Gastrocnemius medialis (tissue), 4 donors: ENCODE data around the gene UGT1A1. TPM values are rescaled to one million over a fixed set of nuclear protein-coding genes. Genes with fewer than 3 reads are reported as not detected.

ENCODE experiments used
- ATAC-seq, 2 donors: fragments of 150-250 bp; one replicate each; pipeline ENCODE4 v1.9.1; 2016
- DNase-seq, 2 donors: peaks; one replicate each; pipeline ENCODE4 v3.0.0-alpha.2; 2019
- H3K27ac ChIP-seq, 4 donors: fragments of 200-600 bp; sonication (generic); 1 replicate in 1 of 4; 2 replicates in 3 of 4; pipeline ENCODE4 v1.5.1; 2016 to 2018; ENCODE audit warnings: mild to moderate bottlenecking in 2 of 4, moderate library complexity in 1 of 4
- H3K27me3 ChIP-seq, 3 donors: fragments of 200-600 bp; sonication (generic) in 2 of 3; 1 replicate in 1 of 3; 2 replicates in 2 of 3; pipeline versions ENCODE4 v1.5.1 to v1.6.0; 2016 to 2019; ENCODE audit warnings: mild to moderate bottlenecking in 1 of 3, moderate library complexity in 1 of 3
- H3K36me3 ChIP-seq, 2 donors: fragments of 200-600 bp; sonication (generic) in 1 of 2; one replicate each; pipeline ENCODE4 v1.5.1; 2017 to 2018
- H3K4me1 ChIP-seq, 2 donors: fragments of 200-600 bp; sonication (generic) in 1 of 2; one replicate each; pipeline ENCODE4 v1.5.1; 2016 to 2017; ENCODE audit warnings: mild to moderate bottlenecking in 2 of 2
- H3K4me3 ChIP-seq, 4 donors: fragments of 200-600 bp; sonication (generic) in 3 of 4; 1 replicate in 1 of 4; 2 replicates in 3 of 4; pipeline ENCODE4 v1.5.1; 2016 to 2019; ENCODE audit warnings: mild to moderate bottlenecking in 2 of 4
- H3K9me3 ChIP-seq, 3 donors: fragments of 200-600 bp; sonication (generic) in 2 of 3; 1 replicate in 1 of 3; 2 replicates in 2 of 3; pipeline ENCODE4 v1.5.1; 2016 to 2019
- POLR2A ChIP-seq, 2 donors: fragments of 450-650 bp; IDR thresholded peaks; one replicate each; pipeline ENCODE4 v1.6.1; 2017; ENCODE audit warnings: antibody characterized with exemption in 2 of 2, mild to moderate bottlenecking in 2 of 2, moderate library complexity in 2 of 2
- in situ Hi-C, 4 donors: fragments of 200-750 bp; cut with MboI; loops; one replicate each; pipeline versions ENCODE4 v1.15.0 to v1.8.0; 2017; ENCODE audit warnings: low sequenced_read_pairs in 4 of 4
- intact Hi-C: fragments of 100-400 bp; cut with DNase I; formaldehyde crosslinking; loops from one replicate; pipeline ENCODE4 v1.15.1; 2023; ENCODE audit warnings: low total_unique reads
- total RNA-seq, 4 donors: library from RNA; depleted of rRNA; stranded (reverse); fragments of >200 nt; gene quantifications; one replicate each; pipeline versions ENCODE4 v1.1.0 to v1.2.3, GENCODE V29; 2016
- TF ChIP-seq, protein P1 (sequence below), 5 experiments: fragments of 450-650 bp in 3 of 5; fragments of 200-600 bp in 2 of 5; sonication (generic) in 2 of 5; IDR thresholded peaks in 4 of 5; conservative IDR thresholded peaks in 1 of 5; 1 replicate in 4 of 5; 2 replicates in 1 of 5; pipeline ENCODE4 v1.5.1; 2016 to 2019; ENCODE audit warnings: antibody characterized with exemption in 5 of 5, mild to moderate bottlenecking in 3 of 5, moderate library complexity in 3 of 5

UGT1A1 gene
- total RNA-seq, 4 donors from 2014 or later = 0.20 TPM; not detected in 3

DNA sequence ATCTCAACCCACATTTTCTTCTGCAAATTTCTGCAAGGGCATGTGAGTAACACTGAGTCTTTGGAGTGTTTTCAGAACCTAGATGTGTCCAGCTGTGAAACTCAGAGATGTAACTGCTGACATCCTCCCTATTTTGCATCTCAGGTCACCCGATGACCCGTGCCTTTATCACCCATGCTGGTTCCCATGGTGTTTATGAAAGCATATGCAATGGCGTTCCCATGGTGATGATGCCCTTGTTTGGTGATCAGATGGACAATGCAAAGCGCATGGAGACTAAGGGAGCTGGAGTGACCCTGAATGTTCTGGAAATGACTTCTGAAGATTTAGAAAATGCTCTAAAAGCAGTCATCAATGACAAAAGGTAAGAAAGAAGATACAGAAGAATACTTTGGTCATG lies 8.0 kb downstream of the UGT1A1 start:
- Histone ChIP-seq H3K27ac (no peak overlapping the region), H3K4me1 (no peaks in the 10 kb centered on the region), H3K36me3 (no peaks in the 10 kb centered on the region), H3K4me3 (no peak overlapping the region), H3K27me3 (peaks cover 0 to 2% (median 0%) of the 10 kb centered on the region in 3 donors), H3K9me3 (no peaks in the 10 kb centered on the region)
- DNase-seq (no peak), ATAC-seq (no peak)
- in situ Hi-C loops = no loop called here
- TF ChIP-seq, protein P1, sequence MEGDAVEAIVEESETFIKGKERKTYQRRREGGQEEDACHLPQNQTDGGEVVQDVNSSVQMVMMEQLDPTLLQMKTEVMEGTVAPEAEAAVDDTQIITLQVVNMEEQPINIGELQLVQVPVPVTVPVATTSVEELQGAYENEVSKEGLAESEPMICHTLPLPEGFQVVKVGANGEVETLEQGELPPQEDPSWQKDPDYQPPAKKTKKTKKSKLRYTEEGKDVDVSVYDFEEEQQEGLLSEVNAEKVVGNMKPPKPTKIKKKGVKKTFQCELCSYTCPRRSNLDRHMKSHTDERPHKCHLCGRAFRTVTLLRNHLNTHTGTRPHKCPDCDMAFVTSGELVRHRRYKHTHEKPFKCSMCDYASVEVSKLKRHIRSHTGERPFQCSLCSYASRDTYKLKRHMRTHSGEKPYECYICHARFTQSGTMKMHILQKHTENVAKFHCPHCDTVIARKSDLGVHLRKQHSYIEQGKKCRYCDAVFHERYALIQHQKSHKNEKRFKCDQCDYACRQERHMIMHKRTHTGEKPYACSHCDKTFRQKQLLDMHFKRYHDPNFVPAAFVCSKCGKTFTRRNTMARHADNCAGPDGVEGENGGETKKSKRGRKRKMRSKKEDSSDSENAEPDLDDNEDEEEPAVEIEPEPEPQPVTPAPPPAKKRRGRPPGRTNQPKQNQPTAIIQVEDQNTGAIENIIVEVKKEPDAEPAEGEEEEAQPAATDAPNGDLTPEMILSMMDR (IDR thresholded peaks at IDR 0.05 in 4 of 5, conservative IDR thresholded peaks at IDR 0.05 in 1 of 5) = no peak
- no peak for TF ChIP-seq POLR2A (IDR thresholded peaks at IDR 0.05)
- intact Hi-C loops = no loop called here

DNA sequence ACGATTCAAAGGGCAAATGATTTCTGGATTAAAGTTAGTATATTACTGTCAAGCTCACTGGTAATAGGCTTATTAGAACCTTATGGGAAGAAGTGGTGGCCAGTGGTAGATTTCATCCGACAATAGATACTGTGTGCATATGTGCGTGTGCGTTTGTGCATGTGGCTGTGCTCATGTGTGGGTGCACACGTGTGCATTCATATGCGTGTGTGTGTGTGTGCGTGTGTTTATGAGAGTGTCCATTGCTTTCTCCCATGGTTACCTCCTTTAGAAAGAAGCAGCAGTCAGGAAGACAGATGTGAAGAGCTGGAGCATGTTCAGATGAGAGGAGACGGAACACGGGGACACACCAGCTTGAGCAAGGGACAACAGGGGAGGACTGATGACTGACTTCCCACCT lies 9.2 kb downstream of the UGT1A1 start:
- no peaks in the 10 kb centered on the region for H3K9me3 ChIP-seq
- intact Hi-C loops (no loop called here), in situ Hi-C loops (no loop called here)
- peaks cover 0 to 2% (median 0%) of the 10 kb centered on the region in 3 donors for H3K27me3 ChIP-seq
- no peak overlapping the region for H3K27ac ChIP-seq
- ATAC-seq (no peak), DNase-seq (no peak)
- no peaks in the 10 kb centered on the region for H3K36me3 ChIP-seq
- H3K4me1 ChIP-seq = no peaks in the 10 kb centered on the region
- H3K4me3 ChIP-seq = no peak overlapping the region
- no peak for TF ChIP-seq POLR2A (IDR thresholded peaks at IDR 0.05)
- TF ChIP-seq, protein P1 (IDR thresholded peaks at IDR 0.05 in 4 of 5, conservative IDR thresholded peaks at IDR 0.05 in 1 of 5) = no peak

DNA sequence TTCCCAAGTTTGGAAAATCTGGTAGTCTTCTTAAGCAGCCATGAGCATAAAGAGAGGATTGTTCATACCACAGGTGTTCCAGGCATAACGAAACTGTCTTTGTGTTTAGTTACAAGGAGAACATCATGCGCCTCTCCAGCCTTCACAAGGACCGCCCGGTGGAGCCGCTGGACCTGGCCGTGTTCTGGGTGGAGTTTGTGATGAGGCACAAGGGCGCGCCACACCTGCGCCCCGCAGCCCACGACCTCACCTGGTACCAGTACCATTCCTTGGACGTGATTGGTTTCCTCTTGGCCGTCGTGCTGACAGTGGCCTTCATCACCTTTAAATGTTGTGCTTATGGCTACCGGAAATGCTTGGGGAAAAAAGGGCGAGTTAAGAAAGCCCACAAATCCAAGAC lies 12.1 kb downstream of the UGT1A1 start:
- Histone ChIP-seq H3K27me3 (peaks cover 0 to 2% (median 0%) of the 10 kb centered on the region in 3 donors), H3K9me3 (no peaks in the 10 kb centered on the region), H3K27ac (no peak overlapping the region), H3K36me3 (no peaks in the 10 kb centered on the region), H3K4me1 (no peaks in the 10 kb centered on the region), H3K4me3 (no peak overlapping the region)
- in situ Hi-C loops = no loop called here
- no peak for TF ChIP-seq POLR2A (IDR thresholded peaks at IDR 0.05)
- TF ChIP-seq, protein P1 (IDR thresholded peaks at IDR 0.05 in 4 of 5, conservative IDR thresholded peaks at IDR 0.05 in 1 of 5) = no peak
- no peak for ATAC-seq
- intact Hi-C loops = no loop called here
- no peak for DNase-seq

DNA sequence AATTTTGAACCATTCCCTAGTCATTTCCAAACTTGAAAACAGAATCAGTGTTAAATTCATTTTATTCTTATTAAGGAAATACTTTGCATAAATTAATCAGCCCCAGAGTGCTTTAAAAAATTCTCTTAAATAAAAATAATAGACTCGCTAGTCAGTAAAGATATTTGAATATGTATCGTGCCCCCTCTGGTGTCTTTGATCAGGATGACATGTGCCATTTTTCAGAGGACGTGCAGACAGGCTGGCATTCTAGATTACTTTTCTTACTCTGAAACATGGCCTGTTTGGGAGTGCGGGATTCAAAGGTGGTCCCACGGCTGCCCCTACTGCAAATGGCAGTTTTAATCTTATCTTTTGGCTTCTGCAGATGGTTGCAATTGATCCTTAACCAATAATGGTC lies 12.5 kb downstream of the UGT1A1 start:
- H3K4me3 ChIP-seq = no peak overlapping the region
- in situ Hi-C loops = no loop called here
- intact Hi-C loops = no loop called here
- no peaks in the 10 kb centered on the region for H3K9me3 ChIP-seq
- no peaks in the 10 kb centered on the region for H3K4me1 ChIP-seq
- H3K36me3 ChIP-seq = no peaks in the 10 kb centered on the region
- H3K27me3 ChIP-seq = peaks cover 0 to 2% (median 0%) of the 10 kb centered on the region in 3 donors
- TF ChIP-seq, protein P1 (IDR thresholded peaks at IDR 0.05 in 4 of 5, conservative IDR thresholded peaks at IDR 0.05 in 1 of 5) = no peak
- no peak for TF ChIP-seq POLR2A (IDR thresholded peaks at IDR 0.05)
- DNase-seq = no peak
- no peak for ATAC-seq
- H3K27ac ChIP-seq = no peak overlapping the region

DNA sequence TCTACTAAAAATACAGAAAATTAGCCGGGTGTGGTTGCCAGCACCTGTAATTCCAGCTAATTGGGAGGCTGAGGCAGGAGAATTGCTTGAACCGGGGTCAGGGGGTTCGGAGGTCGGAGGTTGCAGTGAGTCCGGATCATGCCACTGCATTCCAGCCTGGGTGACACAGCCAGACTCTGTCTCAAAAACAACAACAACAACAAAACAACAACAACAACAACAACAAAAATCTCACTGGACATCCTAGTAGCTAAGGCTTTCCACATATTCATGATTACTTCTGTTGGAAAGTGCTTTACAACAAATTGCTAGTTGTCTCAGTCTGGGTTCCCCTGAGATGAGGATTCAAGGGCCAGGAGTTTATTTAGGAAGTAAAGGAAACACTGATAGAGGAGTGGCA lies 13.8 kb downstream of the UGT1A1 start:
- intact Hi-C loops (no loop called here), in situ Hi-C loops (no loop called here)
- no peak overlapping the region for H3K27ac ChIP-seq
- ATAC-seq (no peak), DNase-seq (no peak)
- H3K9me3 ChIP-seq = no peaks in the 10 kb centered on the region
- H3K4me1 ChIP-seq = no peaks in the 10 kb centered on the region
- H3K4me3 ChIP-seq = no peak overlapping the region
- H3K36me3 ChIP-seq = no peaks in the 10 kb centered on the region
- no peak for TF ChIP-seq POLR2A (IDR thresholded peaks at IDR 0.05)
- TF ChIP-seq, protein P1 (IDR thresholded peaks at IDR 0.05 in 4 of 5, conservative IDR thresholded peaks at IDR 0.05 in 1 of 5) = no peak
- H3K27me3 ChIP-seq = no peaks in the 10 kb centered on the region
